ENCODE data around the gene EML5. TPM values are rescaled to one million over a fixed set of nuclear protein-coding genes. Genes with fewer than 3 reads are reported as not detected.
"Not testable (repeated sequence)": the region's sequence is repeated elsewhere in the genome, so short reads cannot be mapped to it uniquely, and the experiment has no call there.

Gene EML5
- total RNA-seq, 1 donor from 2014 or later, result 0.36 TPM

DNA sequence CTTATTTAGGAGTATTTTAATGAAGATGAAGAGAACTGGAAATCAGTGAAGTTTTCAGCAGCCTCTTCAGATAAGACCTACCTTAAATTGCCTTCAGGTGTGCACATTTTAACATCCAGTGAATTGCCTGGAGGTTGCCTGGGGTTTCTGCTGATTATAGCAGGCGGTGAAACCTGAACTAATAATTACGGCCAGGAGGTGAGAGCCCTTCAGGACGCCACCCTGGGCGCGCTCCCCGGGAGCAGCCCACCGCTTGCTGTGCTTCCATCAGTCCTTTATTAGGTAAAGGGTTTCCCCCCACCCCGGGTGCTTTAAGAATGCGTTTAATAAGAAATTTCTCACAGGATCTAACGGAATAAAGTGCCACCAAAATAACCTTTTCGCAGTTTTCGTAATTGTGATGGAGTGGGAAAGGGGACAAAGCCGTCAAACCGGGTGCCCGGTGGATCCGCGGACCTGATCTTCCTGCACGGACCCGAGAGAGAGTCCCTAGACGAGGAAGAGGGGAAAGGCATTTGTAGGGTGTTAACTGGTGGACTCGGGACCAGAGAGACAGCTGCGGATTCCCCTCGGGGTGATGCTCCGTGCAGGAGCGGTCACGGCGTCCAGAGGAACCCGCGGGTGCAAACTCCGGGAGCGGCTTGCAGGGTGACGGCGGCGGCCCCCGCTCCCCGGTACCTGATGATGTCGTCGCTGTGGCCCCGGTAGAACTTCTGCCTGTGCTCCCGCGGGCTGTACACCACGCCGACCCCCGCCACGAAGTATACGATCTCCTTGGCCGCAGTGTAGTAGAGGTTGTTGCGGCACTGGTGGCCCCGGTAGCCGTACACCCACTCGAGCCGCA lies 902 bp downstream of the EML5 start:
- Histone ChIP-seq H3K4me3 (peak overlapping the region; percentile 75), H3K9me3 (replicated peaks) (no peaks in the 10 kb centered on the region), H3K27ac (replicated peaks) (peak overlapping the region; percentile 26), H3K4me1 (peaks cover 18% of the 10 kb centered on the region), H3K36me3 (no peaks in the 10 kb centered on the region), H3K27me3 (ENCODE audit: low read depth) (peaks cover 21% of the 10 kb centered on the region)
- DNase-seq, result no peak
- TF ChIP-seq, protein P1, sequence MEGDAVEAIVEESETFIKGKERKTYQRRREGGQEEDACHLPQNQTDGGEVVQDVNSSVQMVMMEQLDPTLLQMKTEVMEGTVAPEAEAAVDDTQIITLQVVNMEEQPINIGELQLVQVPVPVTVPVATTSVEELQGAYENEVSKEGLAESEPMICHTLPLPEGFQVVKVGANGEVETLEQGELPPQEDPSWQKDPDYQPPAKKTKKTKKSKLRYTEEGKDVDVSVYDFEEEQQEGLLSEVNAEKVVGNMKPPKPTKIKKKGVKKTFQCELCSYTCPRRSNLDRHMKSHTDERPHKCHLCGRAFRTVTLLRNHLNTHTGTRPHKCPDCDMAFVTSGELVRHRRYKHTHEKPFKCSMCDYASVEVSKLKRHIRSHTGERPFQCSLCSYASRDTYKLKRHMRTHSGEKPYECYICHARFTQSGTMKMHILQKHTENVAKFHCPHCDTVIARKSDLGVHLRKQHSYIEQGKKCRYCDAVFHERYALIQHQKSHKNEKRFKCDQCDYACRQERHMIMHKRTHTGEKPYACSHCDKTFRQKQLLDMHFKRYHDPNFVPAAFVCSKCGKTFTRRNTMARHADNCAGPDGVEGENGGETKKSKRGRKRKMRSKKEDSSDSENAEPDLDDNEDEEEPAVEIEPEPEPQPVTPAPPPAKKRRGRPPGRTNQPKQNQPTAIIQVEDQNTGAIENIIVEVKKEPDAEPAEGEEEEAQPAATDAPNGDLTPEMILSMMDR (IDR thresholded peaks at IDR 0.05; ENCODE audit: borderline replicate concordance), result no peak
- intact Hi-C loops (cut with micrococcal nuclease), result no loop called here

DNA sequence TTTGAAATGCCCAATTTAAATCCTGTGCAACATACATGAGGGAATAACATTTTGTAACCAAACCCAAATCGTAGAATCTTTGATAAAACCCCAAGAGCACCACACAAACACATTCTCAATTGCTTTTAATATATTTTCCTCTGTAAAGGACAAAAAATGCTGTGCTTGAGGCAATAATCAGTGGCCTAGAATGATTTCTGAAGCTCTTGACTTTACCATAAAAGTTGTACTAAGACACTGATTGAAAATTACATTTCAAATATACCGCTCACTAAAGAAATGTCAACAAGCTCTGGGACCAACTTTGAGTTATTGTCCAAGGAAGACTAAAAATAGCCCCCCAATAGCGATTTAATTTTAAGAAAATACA lies 1.5 kb downstream of the EML5 start:
- TF ChIP-seq, protein P1 (IDR thresholded peaks at IDR 0.05; ENCODE audit: borderline replicate concordance), result no peak

DNA sequence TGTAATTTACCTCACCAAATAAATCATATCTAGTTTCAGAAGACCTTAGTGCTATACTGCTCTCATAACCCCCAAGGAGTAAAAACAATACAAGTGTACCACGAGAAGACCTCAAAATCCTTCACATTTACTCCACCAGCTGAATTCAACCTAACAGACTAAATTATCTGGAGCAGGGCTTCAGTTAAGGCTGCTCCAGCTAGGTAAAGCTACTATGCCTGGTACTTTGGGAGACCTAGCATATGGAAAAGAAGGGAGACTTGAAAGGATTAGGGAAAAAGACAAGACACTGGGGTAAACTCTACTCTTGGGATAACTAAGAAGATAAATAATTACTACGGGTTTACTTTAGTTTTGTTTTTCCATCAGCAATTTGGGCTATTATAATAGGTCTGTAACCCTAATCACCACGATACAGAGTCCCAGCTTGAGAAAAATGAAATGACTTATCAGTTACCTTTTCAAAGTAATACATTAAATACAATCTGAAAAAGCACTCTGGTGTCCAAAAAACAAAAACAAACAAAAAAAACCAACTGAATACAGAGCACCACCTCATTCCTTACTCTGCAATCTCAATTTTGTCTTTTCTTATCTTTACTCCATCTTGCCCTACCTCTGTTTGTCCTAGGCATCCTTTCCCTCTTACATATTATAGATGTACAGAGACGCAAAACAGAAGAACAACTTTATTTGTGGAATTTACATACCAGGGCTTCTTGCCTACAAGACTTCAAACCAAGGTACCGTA lies 2.1 kb downstream of the EML5 start:
- H3K4me1 ChIP-seq, result peaks cover 18% of the 10 kb centered on the region
- H3K9me3 ChIP-seq (replicated peaks), result no peaks in the 10 kb centered on the region
- TF ChIP-seq, protein P1 (IDR thresholded peaks at IDR 0.05; ENCODE audit: borderline replicate concordance), result no peak
- H3K4me3 ChIP-seq, result no peak overlapping the region
- intact Hi-C loops (cut with micrococcal nuclease), result no loop called here
- H3K27ac ChIP-seq (replicated peaks), result no peak overlapping the region
- no peaks in the 10 kb centered on the region for H3K36me3 ChIP-seq
- peaks cover 33% of the 10 kb centered on the region for H3K27me3 ChIP-seq (ENCODE audit: low read depth)
- no peak for DNase-seq

More for the DNA sequence above, 1.5 kb downstream of the EML5 start:
- Histone ChIP-seq H3K9me3 (replicated peaks) (no peaks in the 10 kb centered on the region), H3K27me3 (ENCODE audit: low read depth) (peaks cover 27% of the 10 kb centered on the region), H3K27ac (replicated peaks) (no peak overlapping the region), H3K4me3 (no peak overlapping the region), H3K4me1 (peaks cover 18% of the 10 kb centered on the region), H3K36me3 (no peaks in the 10 kb centered on the region)
- intact Hi-C loops (cut with micrococcal nuclease), result no loop called here
- DNase-seq, result no peak

DNA sequence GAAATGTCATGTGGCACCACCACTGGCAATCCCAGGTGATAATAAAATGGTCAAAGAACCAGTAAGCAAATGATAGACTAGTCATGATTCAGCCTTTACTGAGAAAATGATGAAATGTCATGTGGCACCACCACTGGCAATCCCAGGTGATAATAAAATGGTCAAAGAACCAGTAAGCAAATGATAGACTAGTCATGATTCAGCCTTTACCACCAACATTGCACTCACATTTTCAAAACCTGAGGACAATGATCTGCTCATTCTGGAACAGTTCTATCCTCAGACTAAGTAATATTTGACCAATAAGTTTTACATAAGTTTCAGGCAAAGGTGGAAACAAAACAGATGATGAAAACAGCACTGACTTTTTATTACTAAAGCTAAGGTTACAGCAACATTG lies 3.2 kb downstream of the EML5 start:
- H3K9me3 ChIP-seq (replicated peaks); DNase-seq; H3K4me3 ChIP-seq; H3K27ac ChIP-seq (replicated peaks); intact Hi-C loops (cut with micrococcal nuclease); H3K36me3 ChIP-seq: not testable (repeated sequence)
- Histone ChIP-seq H3K27me3 (ENCODE audit: low read depth) (peaks cover 28% of the 10 kb centered on the region), H3K4me1 (peaks cover 18% of the 10 kb centered on the region)

DNA sequence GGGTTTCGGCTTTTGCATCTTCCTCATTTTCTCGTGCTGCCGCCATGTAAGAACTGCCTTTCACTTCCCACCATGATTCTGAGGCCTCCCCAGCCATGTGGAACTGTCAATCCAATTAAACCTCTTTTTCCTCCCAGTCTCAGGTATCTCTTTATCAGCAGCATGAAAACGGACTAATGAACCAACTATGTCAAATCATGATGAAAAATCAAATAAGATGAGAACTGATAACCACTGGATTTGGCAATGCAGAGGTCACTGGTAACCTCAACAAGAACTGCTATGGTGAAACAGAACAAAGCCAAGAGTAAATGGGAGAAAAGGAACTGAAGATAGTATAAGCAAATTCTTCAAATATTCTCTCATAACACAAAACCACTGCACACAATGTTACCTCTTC lies 6.0 kb downstream of the EML5 start:
- TF ChIP-seq, protein P1 (IDR thresholded peaks at IDR 0.05; ENCODE audit: borderline replicate concordance), result no peak
- intact Hi-C loops (cut with micrococcal nuclease), result no loop called here

DNA sequence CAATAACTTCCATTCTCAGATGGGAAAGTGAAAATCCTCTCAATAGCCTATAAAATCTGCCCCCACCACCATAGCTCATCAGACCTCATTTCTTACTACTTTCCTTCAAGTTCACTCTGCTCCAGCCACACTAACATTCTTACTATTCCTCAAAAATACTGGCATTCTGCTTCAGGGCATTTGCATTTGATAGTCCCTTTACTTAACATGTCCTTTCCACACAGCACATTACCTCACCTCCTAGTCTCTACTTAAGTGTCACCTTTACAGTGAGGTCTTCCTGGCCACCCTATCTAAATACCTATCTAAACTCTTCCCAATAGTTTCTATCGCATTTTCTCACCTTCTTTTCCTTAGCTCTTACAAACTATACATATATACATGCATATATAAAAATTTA lies 6.8 kb downstream of the EML5 start:
- Histone ChIP-seq H3K27ac (replicated peaks) (no peak overlapping the region), H3K9me3 (replicated peaks) (peaks cover 9% of the 10 kb centered on the region), H3K27me3 (ENCODE audit: low read depth) (peaks cover 42% of the 10 kb centered on the region), H3K36me3 (no peaks in the 10 kb centered on the region), H3K4me3 (no peak overlapping the region), H3K4me1 (no peaks in the 10 kb centered on the region)
- intact Hi-C loops (cut with micrococcal nuclease), result no loop called here
- DNase-seq, result no peak
- TF ChIP-seq, protein P1 (IDR thresholded peaks at IDR 0.05; ENCODE audit: borderline replicate concordance), result no peak

More for the DNA sequence above, 6.0 kb downstream of the EML5 start:
- Histone ChIP-seq H3K4me1 (peaks cover 1% of the 10 kb centered on the region), H3K9me3 (replicated peaks) (peaks cover 9% of the 10 kb centered on the region), H3K36me3 (no peaks in the 10 kb centered on the region), H3K27ac (replicated peaks) (no peak overlapping the region), H3K4me3 (no peak overlapping the region), H3K27me3 (ENCODE audit: low read depth) (peaks cover 42% of the 10 kb centered on the region)
- no peak for DNase-seq
